Keratinocyte (primary cell): Measurements from ENCODE around the gene TXNRD2.

ENCODE experiments used
- EZH2 ChIP-seq: IDR thresholded peaks from one replicate; pipeline ENCODE4 v1.6.1; 2012; ENCODE audit warnings: inconsistent platforms, mild to moderate bottlenecking, low read length, moderate library complexity
- TF ChIP-seq, protein P1 (sequence below), 3 experiments: IDR thresholded peaks in 1 of 3; conservative IDR thresholded peaks in 1 of 3; optimal IDR thresholded peaks in 1 of 3; 2 replicates in 2 of 3; 3 replicates in 1 of 3; pipeline versions ENCODE3 to v1.5.1; 2011; ENCODE audit warnings: low read length in 3 of 3, mild to moderate bottlenecking in 3 of 3, moderate library complexity in 2 of 3, control low read depth in 1 of 3, inconsistent platforms in 1 of 3; ENCODE audit not compliant: insufficient read depth in 2 of 3; ENCODE audit errors: extremely low read depth in 1 of 3

DNA sequence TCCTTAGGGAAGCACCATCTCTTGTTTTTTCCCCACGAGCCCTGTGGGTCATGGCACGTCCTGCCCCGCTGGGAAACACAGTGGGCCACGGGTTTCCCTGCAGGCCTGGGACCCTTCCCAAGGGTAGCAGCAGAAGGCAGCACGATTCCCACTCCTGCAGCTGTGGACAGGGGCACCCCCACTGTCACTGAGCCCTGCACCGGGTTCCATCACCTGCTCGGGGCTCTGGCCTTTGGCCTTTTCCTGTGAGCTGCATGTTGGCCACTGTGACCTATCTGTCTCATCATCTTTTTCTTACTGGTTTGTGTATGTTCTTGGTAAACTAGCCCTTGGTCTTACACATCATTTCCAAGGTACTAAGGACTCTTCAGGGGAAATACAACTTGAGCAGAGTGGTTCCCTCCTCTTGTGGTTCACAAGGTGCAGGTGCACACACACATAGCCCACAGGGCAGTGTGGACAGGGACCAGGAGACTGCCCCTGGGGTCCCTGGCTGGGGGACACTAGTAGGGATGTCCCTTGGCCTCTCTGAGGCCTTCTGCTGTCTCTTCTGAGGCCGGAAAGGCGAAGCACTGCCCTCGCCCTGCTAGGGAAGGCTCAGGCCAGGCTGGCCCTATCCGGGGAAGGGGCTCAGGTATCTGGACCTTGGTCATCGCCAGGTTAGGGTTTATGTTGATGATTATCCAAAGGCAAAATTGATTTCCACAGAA is 19.0 kb upstream of the TXNRD2 start:
- TF ChIP-seq, protein P1, sequence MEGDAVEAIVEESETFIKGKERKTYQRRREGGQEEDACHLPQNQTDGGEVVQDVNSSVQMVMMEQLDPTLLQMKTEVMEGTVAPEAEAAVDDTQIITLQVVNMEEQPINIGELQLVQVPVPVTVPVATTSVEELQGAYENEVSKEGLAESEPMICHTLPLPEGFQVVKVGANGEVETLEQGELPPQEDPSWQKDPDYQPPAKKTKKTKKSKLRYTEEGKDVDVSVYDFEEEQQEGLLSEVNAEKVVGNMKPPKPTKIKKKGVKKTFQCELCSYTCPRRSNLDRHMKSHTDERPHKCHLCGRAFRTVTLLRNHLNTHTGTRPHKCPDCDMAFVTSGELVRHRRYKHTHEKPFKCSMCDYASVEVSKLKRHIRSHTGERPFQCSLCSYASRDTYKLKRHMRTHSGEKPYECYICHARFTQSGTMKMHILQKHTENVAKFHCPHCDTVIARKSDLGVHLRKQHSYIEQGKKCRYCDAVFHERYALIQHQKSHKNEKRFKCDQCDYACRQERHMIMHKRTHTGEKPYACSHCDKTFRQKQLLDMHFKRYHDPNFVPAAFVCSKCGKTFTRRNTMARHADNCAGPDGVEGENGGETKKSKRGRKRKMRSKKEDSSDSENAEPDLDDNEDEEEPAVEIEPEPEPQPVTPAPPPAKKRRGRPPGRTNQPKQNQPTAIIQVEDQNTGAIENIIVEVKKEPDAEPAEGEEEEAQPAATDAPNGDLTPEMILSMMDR (optimal IDR thresholded peaks at IDR 0.05 in 1 of 3, IDR thresholded peaks at IDR 0.05 in 1 of 3, conservative IDR thresholded peaks at IDR 0.05 in 1 of 3; ENCODE audit: extremely low read depth in 1 of 3, insufficient read depth in 2 of 3, low read length in 3 of 3): no peak
- TF ChIP-seq EZH2: no peak
